Measurements from ENCODE around the gene NR2C2AP.
A peak's percentile ranks its signal among the peaks of the same experiment; 100 is the strongest.

NR2C2AP gene

DNA sequence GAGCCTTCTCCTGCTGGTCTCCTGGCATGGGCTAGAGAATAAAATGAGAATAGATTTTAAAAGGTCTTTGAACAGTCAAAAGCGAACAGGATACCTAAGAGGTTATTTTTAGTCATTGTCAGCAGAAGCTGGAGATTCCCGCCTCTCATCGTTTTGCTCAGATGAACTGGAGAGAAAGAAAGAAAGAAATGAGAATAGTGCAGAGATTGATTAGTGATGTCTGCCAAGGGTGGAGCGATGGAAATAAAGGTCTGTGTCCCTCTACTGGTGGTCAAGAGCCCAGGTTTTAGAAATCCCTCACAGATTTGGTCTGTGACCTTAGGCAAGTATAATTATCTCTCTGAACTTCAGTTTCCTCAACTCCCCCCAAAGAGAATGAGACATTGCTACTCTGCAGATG lies 13.9 kb upstream of the NR2C2AP start:
- DNase-seq (ENCODE audit: extremely low spot score, insufficient read length, low read depth) (no peak), FAIRE-seq (peak; percentile 35)

DNA sequence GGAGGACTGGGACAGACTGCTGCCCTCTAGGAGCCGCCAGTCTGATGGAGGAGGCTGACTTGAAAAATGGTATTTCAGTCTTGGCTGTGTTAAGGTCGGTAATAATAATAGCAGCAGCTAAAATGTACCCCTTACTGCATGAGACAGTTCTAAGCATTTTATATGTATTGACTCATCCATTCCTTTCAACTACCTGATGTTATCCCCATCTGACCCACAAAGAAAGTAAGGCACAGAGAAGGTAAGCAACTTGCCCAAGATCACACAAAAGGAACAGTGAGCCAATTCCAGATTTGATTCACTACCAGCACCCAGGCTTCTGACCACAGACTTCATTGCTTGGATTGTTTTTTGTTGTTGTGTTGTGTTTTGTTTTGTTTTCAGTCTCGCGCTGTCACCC lies 12.6 kb upstream of the NR2C2AP start:
- DNase-seq (ENCODE audit: extremely low spot score, insufficient read length, low read depth), result no peak

DNA sequence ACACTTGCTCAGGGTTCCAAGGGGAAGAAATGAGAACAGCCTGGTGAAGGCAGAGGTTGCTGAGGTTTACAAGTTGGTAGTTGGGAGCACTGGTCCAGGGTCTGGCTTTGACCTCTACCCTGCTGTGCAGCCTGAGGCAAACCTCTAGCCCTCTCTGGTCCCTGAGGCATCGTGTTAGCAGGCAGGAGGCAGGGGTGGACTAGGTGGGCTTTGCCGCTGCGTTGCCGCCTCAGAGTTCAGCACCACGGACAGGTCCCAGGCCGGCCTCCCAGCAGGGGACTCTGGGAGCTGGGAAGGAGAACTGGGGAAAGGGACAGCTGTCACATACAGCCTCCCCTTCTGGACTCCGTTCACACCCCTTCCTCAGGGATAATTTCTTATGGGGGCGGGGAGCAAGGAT lies 11.7 kb upstream of the NR2C2AP start:
- FAIRE-seq (no peak), DNase-seq (ENCODE audit: extremely low spot score, insufficient read length, low read depth) (no peak)

More for the DNA sequence above, 12.6 kb upstream of the NR2C2AP start:
- FAIRE-seq, result no peak

DNA sequence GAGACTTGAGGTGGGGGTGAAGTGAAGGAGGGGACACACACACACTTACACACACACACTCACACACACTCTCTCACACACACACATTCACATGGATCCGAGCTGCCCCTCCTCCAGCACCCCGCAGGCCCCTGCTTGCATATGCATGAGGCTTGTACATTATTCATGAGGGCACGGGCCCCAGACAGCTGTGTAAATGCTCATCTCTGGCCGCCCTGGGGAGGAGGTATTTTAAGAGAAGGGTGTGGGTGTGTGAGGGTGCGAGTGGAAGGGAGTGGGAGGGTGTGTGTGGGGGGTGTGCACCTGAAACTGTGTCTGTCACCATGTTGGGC lies 10.9 kb upstream of the NR2C2AP start:
- DNase-seq (ENCODE audit: extremely low spot score, insufficient read length, low read depth) (no peak), FAIRE-seq (no peak)

DNA sequence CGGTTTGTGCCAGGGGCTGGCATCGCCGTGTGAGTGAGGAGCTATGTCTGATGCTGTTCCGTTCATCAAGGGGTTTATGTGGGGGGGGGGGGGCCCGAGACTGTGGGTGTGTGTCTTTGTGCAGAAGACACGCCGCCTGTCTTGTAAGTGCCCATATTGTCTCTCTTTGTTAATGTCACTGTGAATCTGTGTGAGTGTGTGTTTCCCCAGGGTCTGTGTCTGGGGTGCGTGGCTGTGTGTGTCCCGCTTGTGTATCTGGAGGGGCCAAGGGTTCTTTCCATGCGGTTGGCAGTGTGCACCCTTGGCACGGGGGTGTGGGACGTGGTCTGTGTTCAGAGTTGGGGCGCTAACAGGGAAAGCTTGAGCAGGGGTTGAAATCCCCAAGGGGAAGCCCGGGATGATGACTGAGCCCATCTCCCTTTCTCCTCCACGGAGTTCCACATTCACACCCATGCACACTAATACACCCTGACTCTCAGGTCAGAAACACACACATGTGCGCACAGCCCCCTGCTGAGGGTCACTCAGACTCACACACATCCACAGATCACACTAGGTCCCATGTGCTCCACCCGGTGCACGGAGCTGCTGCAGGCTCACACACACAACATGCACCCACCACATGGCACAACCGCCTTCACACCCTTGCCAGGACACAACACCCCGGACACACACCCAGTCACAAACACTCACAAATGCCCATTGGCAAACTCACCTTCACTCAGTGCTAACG lies 10.4 kb upstream of the NR2C2AP start:
- DNase-seq (ENCODE audit: extremely low spot score, insufficient read length, low read depth) (no peak), FAIRE-seq (no peak)

DNA sequence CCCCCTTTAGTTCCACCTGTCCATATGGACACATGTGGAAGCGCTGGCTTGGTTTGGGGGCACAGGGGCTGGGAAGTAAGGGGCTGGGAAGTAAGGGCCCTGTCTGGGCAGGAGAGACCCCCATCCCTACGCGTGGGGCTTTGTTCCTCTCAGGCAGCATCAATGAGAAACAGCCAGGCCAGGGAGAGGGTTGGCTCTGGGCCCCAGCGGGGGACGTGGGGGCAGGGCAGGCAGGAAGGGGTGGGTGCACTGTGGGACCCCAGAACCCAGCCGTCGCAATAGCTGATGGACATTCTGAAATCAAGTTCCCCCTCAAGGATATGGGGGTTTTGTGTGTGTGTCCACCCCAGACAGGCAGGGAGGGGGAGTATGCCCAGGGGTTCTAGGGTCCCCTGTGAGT lies 9.7 kb upstream of the NR2C2AP start:
- DNase-seq (ENCODE audit: extremely low spot score, insufficient read length, low read depth) (no peak), FAIRE-seq (no peak)

DNA sequence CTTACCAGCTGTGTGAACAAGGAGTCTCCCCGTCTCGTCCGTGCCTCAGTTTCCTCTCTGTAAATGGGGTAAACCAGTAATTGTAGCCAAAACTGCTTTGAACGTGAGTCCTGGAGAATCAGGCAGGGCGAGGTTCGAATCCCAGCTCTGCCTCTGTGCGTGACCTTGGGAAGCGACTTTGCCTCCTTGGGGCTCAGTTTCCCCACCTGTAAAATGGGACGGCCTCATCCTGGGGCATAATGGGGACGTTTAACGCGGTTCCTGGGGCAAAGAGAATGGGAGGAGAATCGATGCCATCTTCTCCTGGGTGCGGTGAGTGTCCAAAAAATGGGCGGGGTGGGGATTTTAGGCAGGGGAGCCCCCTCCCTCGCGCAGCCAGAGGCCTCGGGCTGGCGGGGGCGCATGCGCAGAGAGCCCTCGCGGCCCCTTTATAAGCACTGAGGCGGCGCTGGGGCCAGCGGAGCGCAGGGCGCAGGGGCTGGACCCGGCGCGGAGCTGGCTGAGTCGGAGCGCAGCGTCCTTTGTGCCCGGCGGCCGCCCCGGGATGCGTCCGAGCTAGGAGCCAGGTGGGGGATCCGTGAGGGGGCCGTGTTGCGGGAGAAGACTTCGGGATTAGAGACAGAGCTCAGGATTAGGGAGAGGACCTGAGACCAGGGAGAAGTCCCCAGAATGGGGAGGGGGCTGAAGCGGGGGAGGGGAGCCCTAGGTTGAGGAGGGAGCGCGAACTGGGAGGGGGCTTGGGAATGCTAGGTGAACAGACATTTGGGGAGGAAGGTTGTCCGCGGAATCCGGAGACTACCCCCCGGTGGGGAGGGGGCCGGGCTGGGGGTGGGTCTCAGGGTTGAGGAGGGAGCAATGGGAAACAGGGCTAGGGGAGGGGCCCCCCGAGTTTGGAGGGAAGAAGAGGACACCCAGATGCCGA lies 8.5 kb upstream of the NR2C2AP start, which contains the start of gene NCAN:
Gene NCAN, plus strand, starts transcription at position 460 of the 922 bp plus-strand sequence. CDS start 4,996 bp downstream, outside the sequence.
- DNase-seq (ENCODE audit: extremely low spot score, insufficient read length, low read depth), result no peak
- FAIRE-seq, result no peak

DNA sequence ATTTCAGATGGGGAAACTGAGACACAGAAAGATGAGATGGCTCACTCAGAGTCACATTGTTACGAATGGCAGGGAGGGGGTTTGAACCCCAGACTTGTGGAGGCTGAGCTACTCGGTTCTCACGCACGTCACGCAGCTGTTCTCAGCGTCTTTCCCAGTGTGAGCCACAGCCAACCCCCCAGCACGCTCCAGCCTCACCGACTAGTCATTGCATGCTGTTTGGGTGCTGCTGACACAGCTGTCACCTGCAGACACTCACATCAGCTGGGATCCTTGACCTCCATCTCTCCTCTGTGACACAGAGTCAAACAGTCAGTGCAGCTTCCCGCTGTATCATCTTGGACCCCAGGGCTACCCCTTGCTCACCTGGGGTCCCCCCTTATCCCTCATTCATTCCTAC lies 6.2 kb upstream of the NR2C2AP start:
- DNase-seq (ENCODE audit: extremely low spot score, insufficient read length, low read depth) (no peak), FAIRE-seq (no peak)

DNA sequence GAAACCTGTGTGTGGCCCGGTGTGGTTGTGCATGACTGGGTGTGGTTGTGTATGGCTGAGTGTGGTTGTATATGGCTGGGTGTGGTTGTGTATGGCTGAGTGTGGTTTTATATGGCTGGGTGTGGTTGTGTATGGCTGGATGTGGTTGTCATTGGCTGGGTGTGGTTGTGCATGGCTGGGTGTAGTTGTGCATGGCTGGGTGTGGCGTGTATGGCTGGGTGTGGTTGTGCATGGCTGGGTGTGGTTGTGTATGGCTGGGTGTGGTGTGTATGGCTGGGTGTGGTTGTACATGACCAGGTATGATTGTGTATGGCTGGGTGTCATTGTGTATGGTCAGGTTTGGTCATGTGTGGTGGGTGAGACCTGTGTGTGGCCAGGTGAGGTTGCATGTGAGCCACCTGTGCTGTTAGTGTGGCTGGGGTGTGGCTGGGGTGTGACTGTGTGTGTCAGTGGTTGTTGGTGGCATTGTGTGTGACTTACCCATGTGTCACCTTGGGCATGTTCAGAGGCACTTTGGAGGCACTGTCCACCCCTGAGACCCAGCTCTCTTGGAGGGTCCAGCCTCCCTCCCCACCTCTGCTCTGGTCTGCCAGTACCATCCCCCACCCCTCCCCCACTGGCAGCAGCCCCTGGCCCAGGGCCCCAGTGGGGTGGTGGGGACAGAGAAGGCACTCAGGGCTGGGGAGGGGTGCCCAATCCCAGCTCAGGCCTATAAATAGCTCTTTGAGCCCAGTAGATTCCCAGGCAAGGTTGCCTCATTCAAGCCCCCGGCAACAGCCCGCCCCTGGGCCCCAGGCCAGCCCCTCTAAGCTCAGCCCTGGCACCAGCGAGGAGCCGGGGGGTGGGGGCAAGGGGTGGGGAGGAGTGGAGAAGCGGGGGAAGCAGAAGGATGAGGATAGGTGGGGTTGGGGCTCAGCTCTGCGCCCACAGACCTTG lies 4.7 kb upstream of the NR2C2AP start:
- FAIRE-seq (no peak), DNase-seq (ENCODE audit: extremely low spot score, insufficient read length, low read depth) (no peak)

DNA sequence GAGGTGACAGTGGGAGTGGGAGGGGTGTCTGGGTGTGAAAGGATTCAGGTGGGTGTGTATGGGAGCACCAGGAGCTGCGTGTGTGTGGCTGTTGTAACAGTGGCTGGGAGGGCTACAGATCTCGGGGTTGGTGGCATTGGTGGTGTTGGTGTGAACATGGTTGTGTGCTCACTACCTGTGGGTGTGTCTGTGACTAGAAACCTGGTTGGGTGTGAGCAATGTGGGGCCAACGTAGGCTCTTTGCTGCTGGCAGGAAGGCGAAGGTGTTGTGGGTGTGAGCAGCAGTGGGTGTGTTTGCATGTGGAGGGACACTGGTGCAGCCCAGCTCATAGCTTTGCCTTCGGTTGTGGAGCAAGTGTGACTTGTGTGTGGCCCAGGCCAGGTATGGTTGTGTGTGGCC lies 3.7 kb upstream of the NR2C2AP start:
- FAIRE-seq (no peak), DNase-seq (ENCODE audit: extremely low spot score, insufficient read length, low read depth) (no peak)

DNA sequence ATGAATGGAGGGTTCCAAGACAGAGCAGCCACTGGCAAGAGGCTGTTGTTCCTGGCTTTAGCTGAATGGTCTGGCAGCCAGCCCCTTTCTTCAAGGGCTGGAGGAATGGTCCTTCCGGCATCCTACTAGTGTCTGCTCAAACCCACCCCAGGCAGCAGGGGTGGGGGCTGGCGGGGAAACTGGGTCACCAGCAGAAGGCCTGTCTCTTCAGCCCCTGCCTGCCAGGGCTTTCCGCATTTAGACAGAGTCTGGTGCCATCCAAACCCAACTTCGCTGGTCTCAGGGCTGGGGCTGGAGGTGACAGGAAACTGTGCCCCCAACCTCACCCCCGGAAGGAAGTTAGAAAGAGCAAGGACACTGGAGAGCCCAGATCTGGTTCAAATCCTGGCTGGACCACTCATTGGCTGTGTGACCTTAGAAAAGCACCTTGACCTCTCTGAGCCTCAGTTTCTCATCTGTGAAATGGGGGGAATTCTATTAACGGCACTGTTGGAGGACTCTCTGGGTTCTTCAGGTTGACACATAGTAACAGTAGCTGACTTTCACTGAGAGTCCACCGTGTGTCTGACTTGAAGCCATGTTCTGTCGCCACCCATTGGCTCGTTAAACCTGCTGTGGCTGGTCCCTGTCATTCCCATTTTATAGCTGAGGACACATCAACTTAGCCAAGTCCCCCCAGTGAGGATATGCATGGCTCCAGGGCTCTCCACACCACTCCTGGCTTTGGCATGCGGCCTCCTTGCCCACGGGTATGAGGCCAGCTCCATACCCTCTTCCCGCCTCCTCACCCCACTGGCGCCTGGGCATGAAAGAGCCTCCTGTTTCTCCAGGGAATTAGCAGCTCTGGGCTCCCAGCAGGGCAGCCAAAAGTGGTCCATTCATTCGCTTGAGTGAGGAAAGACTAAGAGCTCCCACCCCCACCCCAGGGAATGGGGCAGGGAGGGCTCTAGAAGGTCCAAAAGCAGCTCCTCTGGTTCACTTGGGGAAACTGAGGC lies 2.5 kb upstream of the NR2C2AP start:
- FAIRE-seq (no peak), DNase-seq (ENCODE audit: extremely low spot score, insufficient read length, low read depth) (no peak)

DNA sequence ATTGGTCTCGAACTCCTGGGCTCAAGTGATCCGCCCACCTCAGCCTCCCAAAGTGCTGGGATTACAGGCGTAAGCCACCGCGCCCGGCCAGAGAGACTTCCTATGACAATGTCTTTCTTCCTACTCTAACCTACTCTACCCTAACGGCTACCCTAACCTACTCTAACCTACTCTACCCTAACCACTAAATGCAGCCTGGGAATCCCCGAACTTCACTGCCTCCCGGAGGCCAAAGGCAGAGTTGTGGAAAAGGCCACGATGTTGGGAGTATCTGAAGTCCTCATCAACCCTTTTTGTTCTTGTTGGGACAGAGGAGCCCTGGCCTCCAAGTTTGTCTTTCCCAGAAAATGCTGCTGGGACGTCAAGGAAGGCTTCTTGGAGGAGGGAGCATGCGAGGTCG lies 967 bp upstream of the NR2C2AP start:
- FAIRE-seq (no peak), DNase-seq (ENCODE audit: extremely low spot score, insufficient read length, low read depth) (no peak)

DNA sequence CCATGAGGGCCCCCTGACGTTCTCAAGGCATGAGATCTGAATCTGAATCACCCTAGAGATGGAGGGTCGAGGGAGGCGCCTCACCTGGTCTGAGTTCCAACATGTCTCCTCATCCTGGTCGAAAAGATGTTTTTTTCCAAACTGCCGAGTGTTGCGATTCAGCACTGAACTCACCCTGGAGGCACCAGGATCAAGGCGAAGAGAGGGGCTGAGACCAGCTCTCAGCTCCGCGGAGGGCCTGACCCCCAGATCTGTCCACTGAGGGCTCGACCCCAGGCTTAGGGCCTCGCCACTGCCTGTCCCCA lies 555 bp downstream of the NR2C2AP start:
- FAIRE-seq (no peak), DNase-seq (ENCODE audit: extremely low spot score, insufficient read length, low read depth) (no peak)

DNA sequence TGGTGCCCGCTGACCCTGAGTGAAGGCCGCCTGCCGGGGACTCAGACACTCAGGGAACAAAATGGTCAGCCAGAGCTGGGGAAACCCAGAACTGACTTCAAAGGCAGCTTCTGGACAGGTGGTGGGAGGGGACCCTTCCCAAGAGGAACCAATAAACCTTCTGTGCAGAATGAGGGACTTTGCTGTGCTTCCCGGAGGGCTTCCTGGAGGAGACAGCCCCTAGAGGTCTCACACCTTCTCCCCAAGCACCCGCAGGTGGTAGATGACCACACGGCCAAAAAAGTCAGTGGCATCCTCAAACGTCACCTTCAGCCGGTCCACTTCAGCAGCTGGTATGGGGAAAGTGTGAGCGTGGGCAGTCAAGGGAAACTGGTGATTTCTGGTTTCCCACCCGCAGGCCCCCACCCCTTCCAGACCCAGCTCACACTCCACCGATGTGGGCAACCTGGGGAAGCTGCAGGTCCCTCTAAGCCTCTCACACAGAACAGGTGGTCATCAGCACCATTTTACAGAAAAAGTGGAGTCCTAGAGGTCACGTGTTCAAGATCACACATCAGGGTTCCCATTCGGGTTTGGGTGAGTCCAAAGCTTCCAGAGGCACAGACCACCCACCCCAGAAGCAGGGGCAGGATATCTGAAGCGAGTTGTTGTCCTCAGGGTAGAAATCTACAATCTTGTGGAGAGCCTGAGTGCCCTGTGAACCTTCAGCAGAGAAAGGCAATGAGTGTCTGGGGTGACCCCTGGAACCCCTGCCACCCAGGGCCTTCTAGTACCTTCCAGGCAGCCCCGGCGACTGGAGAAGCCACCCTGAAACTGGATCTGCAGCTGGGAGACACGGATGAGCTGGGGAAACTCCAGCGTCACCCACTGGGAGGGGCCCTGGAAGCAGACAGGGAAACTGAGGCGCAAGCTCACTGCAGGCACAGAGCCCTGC lies 1.2 kb downstream of the NR2C2AP start:
- peak; percentile 29 for FAIRE-seq
- no peak for DNase-seq (ENCODE audit: extremely low spot score, insufficient read length, low read depth)

DNA sequence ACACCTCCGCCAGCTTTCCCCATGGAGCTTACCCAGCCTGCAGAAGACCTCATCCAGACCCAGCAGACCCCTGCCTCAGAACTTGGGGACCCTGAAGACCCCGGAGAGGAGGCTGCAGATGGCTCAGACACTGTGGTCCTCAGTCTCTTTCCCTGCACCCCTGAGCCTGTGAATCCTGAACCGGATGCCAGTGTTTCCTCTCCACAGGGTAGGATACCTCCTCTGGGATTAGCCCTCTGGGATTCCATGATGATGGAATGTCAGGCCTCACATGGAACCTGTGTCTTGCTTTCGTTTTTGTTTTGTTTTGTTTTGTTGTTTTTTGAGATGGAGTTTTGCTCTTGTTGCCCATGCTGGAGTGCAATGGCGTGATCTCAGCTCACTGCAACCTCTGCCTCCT lies 9.3 kb downstream of the NR2C2AP start:
- FAIRE-seq, result no peak
- no peak for DNase-seq (ENCODE audit: extremely low spot score, insufficient read length, low read depth)

DNA sequence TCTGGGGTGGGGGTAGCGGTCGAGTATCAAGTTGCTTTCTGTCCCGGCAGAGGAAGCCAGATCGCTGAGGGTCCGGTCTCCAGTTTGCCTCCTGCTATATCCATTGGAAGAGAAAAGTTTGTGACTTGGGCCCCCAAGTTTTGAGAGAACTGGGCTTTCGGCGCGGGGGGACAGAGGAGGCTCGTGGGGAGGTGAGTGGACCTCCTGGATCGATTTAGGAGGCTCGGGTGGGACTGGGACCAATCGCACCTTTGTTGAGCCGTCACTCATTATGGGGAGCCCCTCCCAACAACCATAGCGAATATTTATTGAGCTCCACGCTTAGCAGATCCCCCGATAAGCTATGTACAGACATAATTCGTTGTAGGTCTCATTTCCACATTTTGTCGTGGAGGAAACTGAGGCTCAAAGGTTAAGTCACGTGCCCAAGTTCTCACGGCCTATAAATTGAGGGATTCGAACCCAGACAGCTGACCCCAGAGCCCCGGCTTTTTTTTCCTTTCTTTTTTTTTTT lies 10.2 kb downstream of the NR2C2AP start:
- DNase-seq (ENCODE audit: extremely low spot score, insufficient read length, low read depth), result no peak
- FAIRE-seq, result no peak

DNA sequence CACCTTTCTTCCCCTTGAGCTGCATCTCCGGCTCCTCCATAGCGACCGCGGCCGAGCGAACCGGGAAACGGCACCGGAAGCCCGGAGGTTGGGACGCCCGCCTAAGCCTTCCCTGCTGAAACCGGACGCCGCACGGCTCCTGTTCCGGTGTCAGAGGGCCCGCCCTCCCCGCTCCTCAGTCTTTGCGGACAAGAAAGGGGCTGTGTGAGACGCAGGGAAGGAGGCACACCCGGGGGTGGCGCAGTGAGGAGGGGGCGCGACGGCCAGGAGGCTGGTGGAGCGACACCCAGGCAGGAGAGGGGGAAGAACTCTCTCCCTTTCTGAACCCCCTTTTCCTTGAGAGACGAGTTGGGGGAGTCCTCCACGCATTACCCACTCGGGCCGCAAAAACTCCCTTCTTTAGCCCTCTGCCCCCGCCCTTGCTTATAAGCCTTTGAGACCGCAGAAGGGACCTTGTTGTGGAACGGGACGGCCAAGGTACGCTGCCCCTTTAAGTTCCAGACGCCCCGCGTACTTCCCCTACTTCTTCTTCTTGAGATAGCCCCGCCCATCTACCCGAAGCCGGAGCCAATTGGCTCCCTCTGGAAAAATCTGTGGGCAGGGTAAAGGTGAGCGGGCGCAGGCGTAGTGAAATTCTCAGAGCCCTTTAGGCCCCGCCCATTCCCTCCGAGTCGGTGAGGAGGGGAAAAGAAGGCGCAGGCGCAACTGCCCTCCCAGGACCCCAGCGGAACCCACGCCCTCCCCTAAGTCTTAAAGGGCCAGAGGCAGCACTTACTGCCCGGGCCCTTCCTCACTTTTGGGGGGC lies 10.9 kb downstream of the NR2C2AP start, which contains the start of the genes BORCS8 and RFXANK:
Gene BORCS8, minus strand, starts transcription at position 75 of the 805 bp plus-strand sequence. Its CDS starts 35 bp downstream, at position 40.
Gene RFXANK, plus strand, starts transcription at position 181 of the 805 bp plus-strand sequence. CDS start 1,689 bp downstream, outside the sequence.
- DNase-seq (ENCODE audit: extremely low spot score, insufficient read length, low read depth) (peak; percentile 92), FAIRE-seq (peak; percentile 100)
